ES-I3 (cell line): Measurements from ENCODE around the gene TSNAXIP1.

Experiments
- H3K36me3 ChIP-seq: 2 replicates; pipeline ENCODE4 v1.6.1; 2013; ENCODE audit warnings: mild to moderate bottlenecking, low read length, control low read depth, moderate library complexity; ENCODE audit not compliant: insufficient read depth
- H3K4me1 ChIP-seq: 2 replicates; pipeline ENCODE4 v1.6.1; 2013; ENCODE audit warnings: mild to moderate bottlenecking, control low read depth, low read length; ENCODE audit not compliant: insufficient read depth
- H3K9ac ChIP-seq: 2 replicates; pipeline ENCODE4 v1.6.1; 2013; ENCODE audit warnings: low read depth, mild to moderate bottlenecking, low read length, moderate library complexity
- H3K9me3 ChIP-seq: 2 replicates; pipeline ENCODE4 v1.6.1; 2013; ENCODE audit warnings: mild to moderate bottlenecking, low read length, moderate library complexity; ENCODE audit not compliant: control insufficient read depth, insufficient read depth

Gene TSNAXIP1

DNA sequence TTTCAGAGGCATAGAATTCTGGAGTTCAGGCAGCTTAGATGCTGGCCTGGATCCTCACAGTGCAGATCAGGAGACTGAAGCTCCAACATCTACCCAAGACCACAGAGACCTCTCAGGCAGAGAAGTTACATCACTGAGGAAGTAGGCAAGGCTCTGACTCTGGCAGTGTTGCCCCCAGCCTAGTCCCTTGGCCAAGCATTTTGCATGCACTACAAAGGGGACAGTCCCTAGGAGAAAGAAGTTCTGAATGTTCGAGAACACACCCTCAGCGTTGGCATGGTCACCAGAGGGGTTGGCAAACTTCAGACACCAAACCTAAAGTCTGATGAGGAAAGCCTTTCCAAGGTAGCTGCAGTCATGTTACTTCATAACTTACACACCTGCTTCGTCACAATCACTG lies 2.8 kb upstream of the TSNAXIP1 start:
- Histone ChIP-seq H3K9ac (no peak overlapping the region), H3K9me3 (no peaks in the 10 kb centered on the region), H3K36me3 (no peaks in the 10 kb centered on the region; the same call in 1 of the 2 replicates), H3K4me1 (peaks cover 6% of the 10 kb centered on the region; the same call in 1 of the 2 replicates)

- Histone ChIP-seq H3K9ac (peak overlapping the region; percentile 89; the same call in 1 of the 2 replicates), H3K36me3 (no peaks in the 10 kb centered on the region; the same call in 1 of the 2 replicates), H3K4me1 (peaks cover 6% of the 10 kb centered on the region; the same call in 1 of the 2 replicates), H3K9me3 (no peaks in the 10 kb centered on the region)
Measured at GRCh38 chr16:67804853-67805542, 1.7 kb upstream of the TSNAXIP1 start.

DNA sequence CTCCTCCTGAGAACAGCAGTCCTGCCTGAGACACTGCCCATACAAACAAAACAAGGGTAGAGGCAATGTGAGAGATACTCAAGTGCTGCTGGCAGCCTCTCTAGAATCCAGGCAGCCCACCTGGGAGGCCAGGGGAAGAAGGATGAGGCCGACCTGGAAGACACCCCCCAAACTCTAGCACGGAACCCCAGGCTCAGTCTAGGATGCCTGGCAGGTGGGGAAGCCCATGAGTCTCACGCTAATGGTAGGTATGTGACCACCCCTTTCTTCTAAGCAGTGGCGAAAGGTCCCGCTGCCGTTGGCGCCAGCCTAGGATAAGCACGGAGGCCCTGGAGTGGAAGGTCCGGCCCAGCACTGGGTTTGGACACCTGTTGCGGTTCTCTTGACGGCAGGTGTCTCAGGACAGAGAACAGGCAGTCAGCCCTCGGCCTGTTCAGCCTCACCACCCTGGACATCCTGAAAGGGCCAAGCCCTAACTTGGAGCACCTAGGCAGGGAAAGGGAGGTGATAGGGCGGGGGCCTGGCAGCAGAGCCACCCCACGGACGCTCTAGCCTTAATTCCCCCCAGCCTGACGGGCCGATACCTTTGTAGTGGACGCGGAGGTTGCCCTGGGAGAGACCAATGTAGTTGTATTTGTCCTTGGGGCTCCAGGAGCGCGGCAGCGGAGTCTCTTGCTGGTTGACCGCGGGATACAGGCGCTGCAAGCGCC lies 816 bp upstream of the TSNAXIP1 start:
- H3K9ac ChIP-seq = peak overlapping the region; percentile 89
- H3K36me3 ChIP-seq = no peaks in the 10 kb centered on the region; the same call in 1 of the 2 replicates
- peaks cover 6% of the 10 kb centered on the region; the same call in 1 of the 2 replicates for H3K4me1 ChIP-seq
- H3K9me3 ChIP-seq = no peaks in the 10 kb centered on the region

DNA sequence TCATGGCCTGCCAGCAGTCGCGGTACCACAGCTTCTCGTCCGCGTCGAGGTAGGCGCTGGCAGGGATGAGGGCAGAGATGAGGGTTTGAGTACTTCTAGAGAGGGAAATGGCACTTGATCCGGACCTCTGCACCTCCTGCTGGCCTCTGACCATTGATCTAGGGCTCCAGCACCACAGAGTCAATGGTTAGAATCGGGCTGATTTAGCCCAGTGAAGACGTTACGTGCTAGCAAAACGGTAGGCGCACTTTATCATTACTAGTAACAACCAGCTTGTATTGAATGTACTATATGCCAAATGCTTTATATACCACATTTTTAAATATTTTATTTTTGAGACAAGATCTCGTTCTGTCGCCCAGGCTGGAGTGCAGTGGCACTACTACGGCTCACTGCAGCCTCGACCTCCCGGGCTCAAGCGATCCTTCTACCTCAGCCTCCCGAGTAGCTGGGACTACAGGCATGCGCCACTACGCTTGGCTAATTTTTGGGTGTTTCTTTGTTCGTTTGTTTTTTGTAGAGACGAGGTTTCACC lies 526 bp downstream of the TSNAXIP1 start:
- peaks cover 6% of the 10 kb centered on the region; the same call in 1 of the 2 replicates for H3K4me1 ChIP-seq
- H3K36me3 ChIP-seq = no peaks in the 10 kb centered on the region; the same call in 1 of the 2 replicates
- H3K9ac ChIP-seq = peak overlapping the region; percentile 71; the same call in 1 of the 2 replicates
- H3K9me3 ChIP-seq = no peaks in the 10 kb centered on the region

DNA sequence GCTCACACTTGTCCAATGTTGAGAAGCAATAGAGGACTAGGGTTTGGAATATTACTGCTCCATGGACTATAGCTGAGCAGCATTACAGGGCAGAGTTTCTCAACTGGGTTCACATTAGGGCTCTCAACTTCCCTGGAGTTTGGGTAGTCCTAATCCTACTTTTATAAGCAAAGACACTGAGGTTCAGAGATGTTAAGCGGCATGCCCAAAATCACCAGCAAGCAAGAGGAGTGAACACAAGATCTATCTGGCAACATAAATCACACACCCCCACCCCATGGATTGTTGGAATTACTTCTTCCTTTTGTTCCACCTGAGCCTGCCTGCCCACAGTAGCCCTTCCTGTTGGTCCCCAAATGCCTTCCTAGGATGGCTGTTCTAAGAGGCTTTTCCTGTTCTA lies 5.2 kb downstream of the TSNAXIP1 start:
- H3K4me1 ChIP-seq = no peaks in the 10 kb centered on the region
- H3K9ac ChIP-seq = no peak overlapping the region
- H3K9me3 ChIP-seq = no peaks in the 10 kb centered on the region
- no peaks in the 10 kb centered on the region for H3K36me3 ChIP-seq

DNA sequence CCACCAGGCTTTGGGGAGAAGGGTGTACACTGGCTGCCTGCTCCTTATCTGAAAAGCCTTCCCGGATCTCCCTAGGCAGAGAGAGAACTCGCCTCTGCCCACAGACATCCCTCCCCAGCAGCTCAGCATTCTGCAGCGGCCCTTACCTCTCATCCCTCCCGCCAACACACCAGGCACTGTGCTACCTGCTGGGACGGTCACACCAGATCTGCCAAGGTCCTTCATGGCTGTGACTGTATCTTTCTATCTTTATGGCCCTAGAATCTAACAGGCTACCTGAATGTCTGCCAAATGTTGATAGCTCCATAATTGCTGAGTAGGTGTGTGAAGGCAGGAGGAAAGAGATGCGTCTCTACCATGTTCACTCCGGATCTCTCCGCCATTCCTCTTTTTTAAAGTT lies 7.9 kb downstream of the TSNAXIP1 start:
- no peaks in the 10 kb centered on the region for H3K9me3 ChIP-seq
- no peaks in the 10 kb centered on the region for H3K4me1 ChIP-seq
- H3K9ac ChIP-seq = no peak overlapping the region
- no peaks in the 10 kb centered on the region for H3K36me3 ChIP-seq

GRCh38 chr16:67820608-67821259 lies 14.0 kb downstream of the TSNAXIP1 start:
- H3K36me3 ChIP-seq = no peaks in the 10 kb centered on the region
- no peaks in the 10 kb centered on the region for H3K4me1 ChIP-seq
- H3K9me3 ChIP-seq = no peaks in the 10 kb centered on the region
- H3K9ac ChIP-seq = no peak overlapping the region

DNA sequence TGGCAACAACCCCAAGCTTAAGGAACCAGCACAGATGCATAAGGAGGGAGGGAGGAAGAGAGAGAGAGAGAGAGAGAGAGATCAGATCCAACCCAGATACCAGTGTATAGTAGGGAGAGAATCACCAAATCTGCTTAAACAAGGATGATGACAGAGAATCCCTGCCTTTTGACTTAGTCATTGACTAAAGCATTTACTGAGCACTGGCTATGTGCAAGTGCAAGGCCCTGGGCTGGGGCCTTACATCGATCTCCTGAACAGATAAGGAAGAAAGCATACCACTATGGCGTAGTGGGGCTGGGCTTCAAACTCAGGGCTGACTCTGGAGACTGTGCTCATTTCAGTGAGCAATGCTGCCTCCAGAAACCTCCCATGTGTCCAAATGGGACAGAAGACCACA lies 15.8 kb downstream of the TSNAXIP1 start:
- Histone ChIP-seq H3K36me3 (no peaks in the 10 kb centered on the region), H3K4me1 (no peaks in the 10 kb centered on the region), H3K9me3 (no peaks in the 10 kb centered on the region), H3K9ac (no peak overlapping the region)

DNA sequence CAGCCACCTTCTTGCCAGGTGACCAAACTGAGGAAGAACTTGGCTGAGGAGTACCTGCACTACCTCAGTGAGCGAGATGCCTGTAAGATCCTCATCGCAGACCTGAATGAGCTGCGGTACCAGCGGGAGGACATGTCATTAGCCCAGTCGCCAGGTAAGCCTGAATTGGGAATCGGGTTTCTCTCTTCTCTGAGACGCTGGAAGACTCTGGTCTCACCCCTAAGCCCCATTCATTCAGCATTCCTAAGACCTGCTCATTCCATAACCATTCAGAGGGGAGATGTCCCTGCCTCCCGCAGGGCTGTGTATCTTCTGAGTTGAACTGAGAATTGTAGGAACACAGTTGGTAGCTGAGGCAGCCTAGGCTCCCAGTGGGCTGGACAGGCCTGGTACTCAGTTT lies 18.4 kb downstream of the TSNAXIP1 start:
- H3K9me3 ChIP-seq = no peaks in the 10 kb centered on the region

DNA sequence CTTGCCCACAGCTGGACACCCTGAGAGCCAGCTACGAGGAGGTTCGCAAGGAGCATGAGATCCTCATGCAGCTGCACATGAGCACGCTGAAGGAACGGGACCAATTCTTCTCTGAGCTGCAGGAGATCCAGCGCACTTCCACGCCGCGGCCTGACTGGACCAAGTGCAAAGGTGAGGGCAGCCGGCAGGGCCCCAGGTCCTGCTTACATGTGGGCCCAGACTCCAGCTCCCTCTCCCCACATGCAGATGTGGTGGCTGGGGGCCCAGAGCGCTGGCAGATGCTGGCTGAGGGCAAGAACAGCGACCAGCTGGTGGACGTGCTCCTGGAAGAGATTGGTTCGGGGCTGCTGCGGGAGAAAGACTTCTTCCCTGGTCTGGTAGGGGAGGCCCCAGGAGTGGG lies 19.2 kb downstream of the TSNAXIP1 start:
- Histone ChIP-seq H3K9me3 (no peaks in the 10 kb centered on the region), H3K36me3 (peaks cover 5% of the 10 kb centered on the region), H3K9ac (no peak overlapping the region), H3K4me1 (no peaks in the 10 kb centered on the region)

More for the DNA sequence above, 18.4 kb downstream of the TSNAXIP1 start:
- Histone ChIP-seq H3K9ac (no peak overlapping the region), H3K4me1 (no peaks in the 10 kb centered on the region), H3K36me3 (peaks cover 3% of the 10 kb centered on the region)

- peaks cover 5% of the 10 kb centered on the region for H3K36me3 ChIP-seq
- no peaks in the 10 kb centered on the region for H3K9me3 ChIP-seq
- H3K9ac ChIP-seq = no peak overlapping the region
Measured at GRCh38 chr16:67828651-67829050, 22.0 kb downstream of the TSNAXIP1 start.

GRCh38 chr16:67833030-67833414 lies 26.3 kb downstream of the TSNAXIP1 start:
- Histone ChIP-seq H3K9me3 (no peaks in the 10 kb centered on the region), H3K9ac (peak overlapping the region; percentile 79), H3K4me1 (0 out of 2 replicates have a peak, but pooled peaks cover 3% of the 10 kb centered on the region), H3K36me3 (peaks cover 5% of the 10 kb centered on the region)

More at GRCh38 chr16:67828651-67829050, 22.0 kb downstream of the TSNAXIP1 start:
- 0 out of 2 replicates have a peak, but pooled peaks cover 3% of the 10 kb centered on the region for H3K4me1 ChIP-seq

GRCh38 chr16:67833415-67834241 lies 26.9 kb downstream of the TSNAXIP1 start:
- H3K36me3 ChIP-seq = peaks cover 5% of the 10 kb centered on the region
- peak overlapping the region; percentile 79 for H3K9ac ChIP-seq
- H3K9me3 ChIP-seq = no peaks in the 10 kb centered on the region
- 0 out of 2 replicates have a peak, but pooled peaks cover 3% of the 10 kb centered on the region for H3K4me1 ChIP-seq
